Raji (cell line): ENCODE data around the gene MED13L.

ENCODE experiments used
- POLR2A ChIP-seq: IDR thresholded peaks from 2 replicates; pipeline ENCODE4 v1.6.1; 2011; ENCODE audit warnings: low read depth, low read length, control low read depth; ENCODE audit not compliant: insufficient read depth

Gene MED13L

DNA sequence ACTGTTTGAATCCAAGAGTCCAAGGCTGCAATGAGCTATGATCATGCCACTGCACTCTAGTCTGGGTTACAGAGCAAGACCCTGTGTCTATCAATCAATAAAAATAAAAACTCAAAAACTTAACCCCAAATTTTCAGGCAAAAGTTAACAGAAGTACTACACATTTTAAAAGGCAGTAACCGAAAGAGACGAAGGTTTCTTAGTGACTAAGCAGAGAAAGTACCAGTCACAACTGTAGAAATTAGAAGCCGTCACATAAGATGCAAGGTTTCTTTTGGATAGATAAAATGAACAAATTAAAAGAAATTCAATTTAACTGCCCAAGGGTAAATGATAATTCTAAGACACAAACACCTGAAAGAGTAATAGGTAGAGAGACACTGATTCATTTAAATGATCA is 103.5 kb downstream of the MED13L start:
- no peak for TF ChIP-seq POLR2A

DNA sequence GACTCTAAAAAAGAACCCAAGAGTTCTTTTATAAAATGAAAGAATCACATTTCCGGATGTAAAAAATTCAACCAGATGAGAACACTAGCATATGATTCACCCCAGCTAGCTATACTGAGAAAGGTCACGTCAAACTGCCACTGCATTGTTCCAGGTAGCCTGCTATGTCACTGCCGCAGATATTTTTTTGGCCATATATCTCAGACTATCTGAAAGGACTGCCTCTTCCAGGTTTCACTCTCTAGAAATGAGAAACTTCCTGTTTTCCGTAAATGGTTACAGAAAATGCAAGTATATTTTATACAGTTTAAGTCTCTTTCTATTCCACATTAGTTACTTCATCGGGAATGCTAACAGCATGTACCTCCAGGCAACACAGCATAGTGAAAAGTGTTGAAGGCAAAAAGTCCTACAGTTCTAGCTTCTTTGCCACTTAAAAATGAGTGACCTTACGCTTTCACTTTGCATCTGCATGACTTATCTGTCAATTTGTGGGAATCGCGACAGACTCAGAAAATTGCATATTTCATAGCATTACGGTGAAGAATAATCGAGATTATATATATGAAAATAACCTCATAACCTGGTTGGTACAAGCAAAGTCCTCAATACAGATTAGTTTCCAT is 105.2 kb downstream of the MED13L start:
- TF ChIP-seq POLR2A: no peak

DNA sequence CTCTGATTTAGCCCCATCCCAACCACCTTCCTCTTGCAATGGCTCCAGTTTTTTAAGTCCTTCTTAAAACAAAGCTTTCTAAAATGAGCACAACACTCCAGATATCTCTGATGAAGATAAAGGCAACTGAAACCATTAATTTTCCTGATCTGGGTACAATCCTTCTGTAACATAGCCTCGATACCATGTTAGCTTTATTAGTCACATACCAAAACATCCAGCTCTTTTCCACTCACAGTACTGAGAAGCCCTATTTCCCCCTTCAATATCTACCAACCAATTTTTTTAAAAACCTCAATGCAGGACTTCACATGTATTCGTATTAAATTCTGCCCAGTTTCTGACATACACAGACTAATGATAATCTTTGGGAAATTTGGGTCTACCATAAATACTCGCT is 105.9 kb downstream of the MED13L start:
- TF ChIP-seq POLR2A: no peak

DNA sequence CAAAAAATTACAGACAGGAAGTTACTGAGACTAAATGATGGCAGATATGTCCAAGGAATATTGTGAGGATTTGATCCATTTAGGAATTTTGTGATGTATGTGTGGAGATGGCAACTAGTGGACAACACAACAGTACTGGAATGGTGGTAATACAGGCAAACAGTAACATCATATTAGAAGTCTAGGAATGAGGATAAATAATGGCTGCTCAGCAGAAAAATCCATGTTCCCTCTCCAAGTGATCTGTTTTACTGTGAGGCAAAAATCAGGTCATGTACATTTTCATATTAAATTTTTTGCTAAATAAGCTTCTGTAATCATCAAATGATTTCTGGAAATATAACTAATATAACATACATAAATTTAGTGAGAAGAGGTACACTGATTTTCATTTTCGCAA is 108.4 kb downstream of the MED13L start:
- TF ChIP-seq POLR2A: no peak

DNA sequence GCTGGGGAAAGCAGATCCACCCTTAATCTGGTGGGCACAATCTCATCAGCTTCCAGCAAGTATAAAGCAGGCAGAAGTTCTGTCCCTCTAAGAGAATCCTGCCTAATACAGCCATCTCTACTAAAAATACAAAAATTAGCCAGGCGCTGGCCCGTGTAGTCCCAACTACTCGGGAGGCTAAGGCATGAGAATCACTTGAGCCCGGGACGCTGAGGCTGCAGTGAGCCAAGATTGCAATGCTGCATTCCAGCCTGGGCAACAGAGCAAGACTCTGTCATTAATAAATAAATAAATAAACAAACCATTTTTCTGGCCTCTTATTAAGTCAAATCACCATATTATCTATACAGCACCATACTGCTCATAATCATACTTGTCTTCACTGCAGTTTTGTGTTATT is 111.2 kb downstream of the MED13L start:
- TF ChIP-seq POLR2A: no peak

DNA sequence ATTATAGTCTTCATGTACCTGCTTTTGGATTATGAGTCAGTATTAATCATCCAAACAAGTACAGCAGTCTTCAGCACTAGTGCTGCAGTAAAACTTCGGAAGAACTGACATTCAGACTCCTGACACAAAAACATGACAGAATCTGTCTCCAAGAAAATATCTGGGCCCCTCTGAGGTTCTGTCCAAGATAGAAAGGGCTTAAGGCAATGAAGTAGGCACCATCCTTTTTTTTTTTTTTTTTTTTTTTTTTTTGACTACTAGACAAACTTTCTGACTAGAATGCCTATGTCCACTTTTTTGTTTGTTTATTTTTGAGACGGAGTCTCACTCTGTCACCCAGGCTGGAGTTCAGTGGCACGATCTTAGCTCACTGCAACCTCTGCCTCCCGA is 112.5 kb downstream of the MED13L start:
- no peak for TF ChIP-seq POLR2A

DNA sequence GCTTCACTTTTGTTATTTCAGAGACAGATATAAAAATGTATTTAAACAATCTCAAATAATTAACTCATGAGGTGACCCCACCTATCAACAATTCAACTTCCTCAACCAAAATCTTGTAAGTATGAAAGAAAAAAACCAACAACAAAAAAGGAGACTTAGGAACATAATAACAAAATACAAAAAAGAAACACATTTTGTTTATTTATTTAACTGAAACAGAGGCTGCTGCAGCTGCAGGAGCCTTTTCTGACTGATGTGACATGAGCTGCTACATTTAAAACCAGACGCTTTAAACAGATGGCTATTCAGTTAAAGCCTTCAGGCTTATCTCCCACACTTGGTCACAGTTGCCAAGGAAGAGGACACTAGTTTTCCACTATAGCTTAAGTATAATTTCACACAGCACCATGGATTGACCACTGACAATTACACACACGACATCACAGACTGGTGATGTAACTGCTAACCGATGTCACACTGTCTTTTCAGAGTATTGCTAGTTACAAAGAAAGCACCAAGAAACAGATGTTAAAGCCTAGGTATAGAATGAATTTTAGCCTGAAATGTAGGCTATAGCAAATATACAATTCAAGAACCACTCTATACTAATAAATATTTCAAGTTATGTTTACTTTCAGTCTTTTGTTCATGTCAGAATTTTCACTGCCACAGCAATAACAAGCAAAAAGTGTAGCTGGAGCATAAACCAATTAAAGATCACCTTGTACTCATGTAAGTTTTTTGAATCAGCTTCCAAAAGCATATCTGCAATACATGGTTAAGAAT is 113.0 kb downstream of the MED13L start:
- no peak for TF ChIP-seq POLR2A

DNA sequence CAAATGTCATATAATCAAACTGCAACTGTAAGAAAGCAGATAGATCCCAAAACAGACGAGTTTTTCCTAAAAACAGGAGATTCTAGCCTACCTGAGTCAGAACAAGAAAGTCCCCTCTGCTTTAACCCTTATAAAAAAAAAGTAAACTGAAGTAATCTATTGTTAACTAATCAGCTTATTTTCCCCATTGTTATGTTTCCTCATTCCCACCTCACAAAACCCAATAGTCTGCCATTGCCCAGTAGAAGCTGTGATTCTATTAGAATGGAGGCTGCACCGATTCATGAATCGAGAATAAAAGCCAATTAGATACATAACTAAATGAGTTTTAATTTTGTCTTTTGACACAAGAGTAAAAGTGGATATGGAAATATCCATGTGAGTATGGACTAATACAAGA is 115.4 kb downstream of the MED13L start:
- TF ChIP-seq POLR2A: no peak

DNA sequence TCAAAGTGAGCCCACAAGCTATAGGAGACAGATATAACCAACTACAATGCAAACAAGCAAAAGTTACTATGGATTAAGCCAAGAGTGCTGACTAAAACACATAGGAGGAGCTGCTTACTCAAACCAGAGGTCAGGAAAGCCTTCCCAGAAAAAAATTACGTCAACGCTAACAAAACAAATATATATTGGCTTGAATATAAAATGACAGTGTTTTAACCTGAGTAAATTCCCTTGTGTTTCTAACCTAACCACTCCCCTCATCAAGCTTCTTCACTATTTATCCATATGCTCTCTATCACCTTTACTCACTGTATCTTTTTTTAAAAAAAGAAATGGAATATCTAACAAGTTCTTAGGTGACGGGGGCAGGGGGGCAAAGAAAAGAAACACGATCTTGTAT is 115.9 kb downstream of the MED13L start:
- TF ChIP-seq POLR2A: no peak

DNA sequence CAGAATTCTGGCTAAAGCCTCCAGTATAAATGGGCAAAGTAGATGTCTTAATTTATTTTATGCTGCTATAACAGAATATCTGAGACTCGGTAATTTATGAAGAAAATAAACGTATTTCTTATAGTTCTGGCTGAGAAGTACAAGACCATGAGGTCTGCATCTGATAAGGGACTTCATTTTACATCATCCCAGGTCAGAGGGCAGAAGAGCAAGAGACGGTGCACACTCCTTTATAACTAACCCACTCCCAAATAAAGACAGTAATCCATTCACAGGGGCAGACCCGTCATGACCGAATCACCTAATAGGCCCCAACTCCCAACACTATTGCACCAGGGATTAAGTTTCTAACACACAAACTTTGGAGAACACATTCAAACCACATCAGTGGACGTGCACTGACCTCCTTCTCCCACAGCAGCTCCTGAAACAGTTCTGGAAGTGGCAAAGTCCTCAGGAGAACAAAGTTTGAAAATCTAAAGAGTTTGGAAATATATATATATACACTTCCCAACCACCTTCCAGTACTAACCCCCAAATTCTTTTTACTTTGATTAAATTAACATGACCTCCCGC is 116.5 kb downstream of the MED13L start:
- TF ChIP-seq POLR2A: no peak

DNA sequence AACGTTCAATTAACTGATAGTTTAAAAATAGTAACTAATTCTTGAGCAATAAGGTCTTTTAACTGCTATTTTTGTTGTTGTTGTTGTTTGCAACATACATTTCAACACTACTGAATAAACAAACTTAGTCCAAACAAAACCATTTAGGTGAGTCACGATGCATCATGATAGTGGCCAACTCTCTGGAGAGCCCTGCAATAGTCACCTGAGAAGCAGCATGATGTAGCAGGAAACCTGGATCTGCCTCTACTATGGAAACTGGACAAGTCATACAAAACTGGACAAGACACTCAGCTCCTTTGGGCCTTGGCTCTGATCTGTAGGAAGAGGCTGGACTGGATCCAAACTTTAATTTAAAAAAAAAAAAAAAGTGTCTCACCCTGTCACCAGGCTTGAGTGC is 117.3 kb downstream of the MED13L start:
- no peak for TF ChIP-seq POLR2A

DNA sequence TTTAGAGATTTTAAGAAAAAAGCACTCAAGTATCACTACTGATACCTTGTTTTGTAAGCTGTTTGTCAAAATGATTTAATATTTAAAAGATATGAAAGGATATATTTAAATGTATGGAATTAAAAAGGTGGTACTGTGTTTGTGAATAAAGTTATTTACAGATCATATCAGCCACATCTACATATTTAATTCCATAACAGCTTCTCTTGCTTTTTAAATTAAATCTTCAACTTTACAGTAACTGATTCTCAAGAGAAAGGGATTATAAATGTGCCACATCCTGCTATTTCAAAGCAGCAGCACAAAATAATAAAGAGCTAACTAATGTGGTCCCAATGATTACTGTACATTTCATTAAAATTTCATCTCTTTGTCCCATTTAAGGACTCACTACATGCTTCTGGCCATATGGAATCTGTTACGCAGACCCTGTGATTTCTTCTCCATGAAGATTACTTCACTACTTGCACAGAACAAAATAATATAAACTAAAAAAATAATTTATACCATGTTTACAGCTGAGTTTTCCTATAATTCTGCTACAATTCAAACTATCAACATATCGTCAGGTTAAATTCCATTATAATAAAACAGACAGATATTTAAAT is 117.8 kb downstream of the MED13L start:
- TF ChIP-seq POLR2A: no peak

DNA sequence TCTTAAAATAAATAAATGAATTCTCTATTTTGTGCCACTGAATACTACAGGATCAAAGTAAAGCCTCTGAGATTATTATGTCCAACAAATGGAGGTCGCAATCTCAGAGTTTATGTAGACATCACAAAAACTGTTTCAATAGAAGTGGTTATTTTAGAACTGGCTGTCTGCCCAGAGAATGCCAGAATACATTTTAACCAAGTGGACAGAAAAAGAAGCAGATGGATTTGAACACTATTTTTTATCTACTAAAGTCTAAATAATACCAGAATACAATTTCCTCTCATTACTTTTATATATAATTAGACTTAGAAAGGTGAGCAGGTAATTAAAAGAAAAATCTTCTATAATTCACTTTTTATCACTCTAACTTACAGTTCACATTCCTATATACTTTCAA is 118.3 kb downstream of the MED13L start:
- no peak for TF ChIP-seq POLR2A

DNA sequence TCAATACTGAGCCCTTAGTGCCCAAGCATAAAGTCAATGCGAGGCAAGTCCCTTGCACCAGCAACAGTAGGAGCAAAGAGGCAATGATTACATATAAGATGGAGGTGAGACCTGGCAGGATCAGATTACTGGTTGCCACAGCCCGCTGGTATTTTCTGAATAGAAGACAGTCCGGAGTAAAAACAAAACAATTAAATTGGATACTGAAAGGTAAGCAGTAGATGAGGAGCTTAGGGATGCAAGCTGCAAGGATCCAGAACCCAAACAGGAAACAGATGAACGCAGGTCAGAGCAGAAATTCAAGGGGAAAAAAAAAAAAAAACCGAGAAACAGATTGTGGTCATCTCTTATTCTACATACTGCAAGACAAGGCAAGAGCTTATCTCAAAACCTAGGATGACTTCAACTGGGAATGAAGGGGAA is 119.6 kb downstream of the MED13L start:
- no peak for TF ChIP-seq POLR2A

DNA sequence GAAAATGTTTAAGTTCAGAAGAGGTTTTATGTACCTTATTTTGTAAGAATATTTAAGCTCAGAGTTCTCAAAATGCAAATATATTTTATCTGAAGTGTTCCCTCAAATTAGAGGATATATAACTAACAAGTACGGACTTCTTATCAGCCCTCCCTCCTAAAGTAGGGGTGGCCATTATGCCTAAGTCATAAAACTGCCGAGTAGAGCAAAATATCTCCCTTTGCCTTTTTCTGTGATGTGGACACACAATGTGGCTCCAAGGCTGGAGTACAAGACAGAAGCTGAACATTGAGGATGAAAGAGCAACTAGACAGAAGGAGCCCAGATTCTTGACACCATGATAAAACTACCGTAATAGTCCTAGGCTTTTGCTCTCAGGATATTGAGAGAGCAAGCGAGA is 120.9 kb downstream of the MED13L start:
- TF ChIP-seq POLR2A: no peak

DNA sequence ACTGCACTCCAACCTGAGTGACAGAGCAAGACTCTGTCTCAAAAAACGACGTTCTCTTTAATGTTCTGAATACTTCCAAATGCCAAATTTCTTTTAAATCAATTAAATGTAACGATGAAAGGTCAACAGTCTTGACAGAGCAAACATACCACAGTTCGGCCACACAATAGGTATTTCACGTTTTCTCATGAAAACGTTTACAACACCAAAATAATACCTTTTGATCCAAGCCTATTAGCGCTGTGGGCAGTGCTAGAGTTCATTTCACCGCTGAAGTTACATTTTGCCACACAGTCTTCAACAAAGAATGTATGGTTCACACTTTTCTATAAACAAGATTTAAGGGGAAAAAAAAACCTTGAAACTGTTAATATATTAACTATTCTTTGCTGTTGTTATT is 122.1 kb downstream of the MED13L start:
- no peak for TF ChIP-seq POLR2A
